HEK293 (cell line): ENCODE results near the gene CCL4.
A peak's percentile ranks its signal among the peaks of the same experiment; 100 is the strongest.
"Not testable (repeated sequence)": the region's sequence is repeated elsewhere in the genome, so short reads cannot be mapped to it uniquely, and the experiment has no call there.

Experiments used
- ATF2 ChIP-seq: fragments of 450-650 bp; formaldehyde crosslinking; IDR thresholded peaks from 2 replicates; pipeline ENCODE4 v1.5.1; 2016; ENCODE audit warnings: missing biosample characterization, missing genetic modification characterization, low read depth
- BCL11A ChIP-seq: fragments of 450-650 bp; formaldehyde crosslinking; IDR thresholded peaks from 2 replicates; pipeline ENCODE4 v1.5.1; 2016; ENCODE audit warnings: low read depth, missing biosample characterization, missing genetic modification characterization
- CTCF ChIP-seq: fragments of 450-650 bp; formaldehyde crosslinking; IDR thresholded peaks from 2 replicates; pipeline ENCODE4 v1.5.1; 2016; ENCODE audit warnings: missing biosample characterization, missing genetic modification characterization
- KLF16 ChIP-seq: fragments of 450-650 bp; formaldehyde crosslinking; IDR thresholded peaks from 2 replicates; pipeline ENCODE4 v1.5.1; 2017; ENCODE audit warnings: missing biosample characterization, missing genetic modification characterization
- REST ChIP-seq: fragments of 450-650 bp; formaldehyde crosslinking; IDR thresholded peaks from 2 replicates; pipeline ENCODE4 v1.5.1; 2016; ENCODE audit warnings: missing biosample characterization, missing genetic modification characterization
- TRIM28 ChIP-seq: IDR thresholded peaks from 2 replicates; pipeline ENCODE4 v1.6.1; 2011; ENCODE audit warnings: low read length, control low read depth, borderline replicate concordance
- YY1 ChIP-seq: fragments of 450-650 bp; formaldehyde crosslinking; IDR thresholded peaks from 2 replicates; pipeline ENCODE4 v1.5.1; 2018; ENCODE audit warnings: missing biosample characterization, missing genetic modification characterization
- ZBTB7A ChIP-seq: fragments of 450-650 bp; formaldehyde crosslinking; IDR thresholded peaks from 2 replicates; pipeline ENCODE4 v1.5.1; 2016; ENCODE audit warnings: low read depth, missing biosample characterization, missing genetic modification characterization
- ZNF169 ChIP-seq: fragments of 450-650 bp; formaldehyde crosslinking; IDR thresholded peaks from 2 replicates; pipeline ENCODE4 v1.5.1; 2016; ENCODE audit warnings: missing biosample characterization, missing genetic modification characterization
- ZNF391 ChIP-seq: fragments of 450-650 bp; formaldehyde crosslinking; IDR thresholded peaks from 2 replicates; pipeline ENCODE4 v1.5.1; 2016; ENCODE audit warnings: low read depth, missing biosample characterization, missing genetic modification characterization, borderline replicate concordance
- ZNF398 ChIP-seq: fragments of 450-650 bp; formaldehyde crosslinking; IDR thresholded peaks from 2 replicates; pipeline ENCODE4 v1.5.1; 2017; ENCODE audit warnings: missing biosample characterization, missing genetic modification characterization
- ZNF514 ChIP-seq: fragments of 450-650 bp; formaldehyde crosslinking; IDR thresholded peaks from 2 replicates; pipeline ENCODE4 v1.5.1; 2016; ENCODE audit warnings: missing biosample characterization, missing genetic modification characterization

- TF ChIP-seq ZNF169 (tag by site-specific recombination); CTCF (tag by site-specific recombination); ZNF398 (tag by site-specific recombination); REST (tag by site-specific recombination); ZNF391 (tag by site-specific recombination); KLF16 (tag by site-specific recombination); TRIM28; ZBTB7A (tag by site-specific recombination); YY1; ZNF514 (tag by site-specific recombination): not testable (repeated sequence)
- peak; percentile 16; the same call in 1 of the 2 replicates for TF ChIP-seq BCL11A (tag by site-specific recombination)
- TF ChIP-seq ATF2 (tag by site-specific recombination): peak; percentile 94
Observed at GRCh38 chr17:36115649-36115977, 12.0 kb downstream of the CCL4 start.
